NCI-H748 (cell line): Measurements from ENCODE around the gene SLC35G3.
A peak's percentile ranks its signal among the peaks of the same experiment; 100 is the strongest.
"Not testable (repeated sequence)": the region's sequence is repeated elsewhere in the genome, so short reads cannot be mapped to it uniquely, and the experiment has no call there.

ENCODE experiments used
- DNase-seq: peaks from one replicate; lab custom pipeline; 2025; ENCODE audit not compliant: unreplicated experiment; lab: John Stamatoyannopoulos, UW

SLC35G3 gene

GRCh38 chr17:35212668-35213067, 18.5 kb upstream of the SLC35G3 start:
- no peak for DNase-seq

- no peak for DNase-seq
Observed at GRCh38 chr17:35210741-35211140, 16.5 kb upstream of the SLC35G3 start.

- DNase-seq: not testable (repeated sequence)
Observed at GRCh38 chr17:35202582-35202981, 8.4 kb upstream of the SLC35G3 start.

- DNase-seq: not testable (repeated sequence)
Observed at GRCh38 chr17:35195062-35195461, 869 bp upstream of the SLC35G3 start.

- no peak for DNase-seq
Observed at GRCh38 chr17:35192708-35193107, 1.5 kb downstream of the SLC35G3 start.

- DNase-seq: peak; percentile 25
Observed at GRCh38 chr17:35191001-35191695, 3.0 kb downstream of the SLC35G3 start.

GRCh38 chr17:35189291-35189690, 4.9 kb downstream of the SLC35G3 start:
- DNase-seq: no peak

GRCh38 chr17:35188111-35188510, 6.1 kb downstream of the SLC35G3 start:
- DNase-seq: peak; percentile 7

- no peak for DNase-seq
Observed at GRCh38 chr17:35187481-35187880, 6.7 kb downstream of the SLC35G3 start.

- DNase-seq: no peak
Observed at GRCh38 chr17:35185849-35186248, 8.3 kb downstream of the SLC35G3 start.

GRCh38 chr17:35184274-35184673, 9.9 kb downstream of the SLC35G3 start:
- DNase-seq: no peak

GRCh38 chr17:35183332-35183731, 10.9 kb downstream of the SLC35G3 start:
- no peak for DNase-seq

GRCh38 chr17:35179379-35179778, 14.8 kb downstream of the SLC35G3 start:
- DNase-seq: not testable (repeated sequence)

- DNase-seq: no peak
Observed at GRCh38 chr17:35176897-35177296, 17.3 kb downstream of the SLC35G3 start.

GRCh38 chr17:35175638-35176415, 18.4 kb downstream of the SLC35G3 start:
- DNase-seq: no peak

GRCh38 chr17:35174835-35175334, 19.3 kb downstream of the SLC35G3 start:
- DNase-seq: no peak

- not testable (repeated sequence) for DNase-seq
Observed at GRCh38 chr17:35172321-35172720, 21.9 kb downstream of the SLC35G3 start.

- no peak for DNase-seq
Observed at GRCh38 chr17:35171834-35172233, 22.4 kb downstream of the SLC35G3 start.

- no peak for DNase-seq
Observed at GRCh38 chr17:35170968-35171771, 23.0 kb downstream of the SLC35G3 start.

- DNase-seq: no peak
Observed at GRCh38 chr17:35169835-35170363, 24.3 kb downstream of the SLC35G3 start.

GRCh38 chr17:35167666-35168065, 26.5 kb downstream of the SLC35G3 start:
- no peak for DNase-seq
